Neural progenitor cell (in vitro differentiated cells): Measurements from ENCODE around the gene CDK17.
"Not testable (repeated sequence)": the region's sequence is repeated elsewhere in the genome, so short reads cannot be mapped to it uniquely, and the experiment has no call there.

Experiments
- CTCF ChIP-seq: fragments of 200-600 bp; sonication (generic); IDR thresholded peaks from 2 replicates; pipeline ENCODE4 v1.5.1; 2017; ENCODE audit warnings: antibody characterized with exemption, mild to moderate bottlenecking
- EZH2phosphoT487 ChIP-seq: fragments of 200-600 bp; sonication (generic); IDR thresholded peaks from 2 replicates; pipeline ENCODE4 v1.6.1; 2017; ENCODE audit warnings: antibody characterized with exemption

- not testable (repeated sequence) for TF ChIP-seq EZH2phosphoT487, CTCF
These were observed 82.4 kb downstream of the CDK17 start for GRCh38 chr12:96317801-96318200.
